WI38 (cell line): Measurements from ENCODE around the gene TSC22D4.

Experiments used
- H3K4me3 ChIP-seq: 2 replicates; pipeline ENCODE4 v1.5.1; 2011; ENCODE audit warnings: low read depth, mild to moderate bottlenecking, control low read depth, low read length
- CTCF ChIP-seq: IDR thresholded peaks from 2 replicates; pipeline ENCODE4 v1.5.1; 2012; ENCODE audit warnings: low read depth, mild to moderate bottlenecking, control low read depth, low read length

Gene TSC22D4

GRCh38 chr7:100427762-100428198 is 51.2 kb downstream of the TSC22D4 start:
- no peak for TF ChIP-seq CTCF
- H3K4me3 ChIP-seq, result peak overlapping the region; percentile 81

- no peak for TF ChIP-seq CTCF
- H3K4me3 ChIP-seq, result no peak overlapping the region
Measured at GRCh38 chr7:100426516-100426915, 52.5 kb downstream of the TSC22D4 start.

GRCh38 chr7:100425347-100425746 is 53.7 kb downstream of the TSC22D4 start:
- TF ChIP-seq CTCF, result no peak
- no peak overlapping the region for H3K4me3 ChIP-seq

- no peak for TF ChIP-seq CTCF
- no peak overlapping the region for H3K4me3 ChIP-seq
Measured at GRCh38 chr7:100423315-100423714, 55.7 kb downstream of the TSC22D4 start.

- H3K4me3 ChIP-seq, result no peak overlapping the region
- TF ChIP-seq CTCF, result no peak
Measured at GRCh38 chr7:100419660-100420226, 59.3 kb downstream of the TSC22D4 start.

- no peak for TF ChIP-seq CTCF
- no peak overlapping the region for H3K4me3 ChIP-seq
Measured at GRCh38 chr7:100418930-100419659, 59.9 kb downstream of the TSC22D4 start.
